Measurements from ENCODE around the gene DMBX1.

The DMBX1 gene

DNA sequence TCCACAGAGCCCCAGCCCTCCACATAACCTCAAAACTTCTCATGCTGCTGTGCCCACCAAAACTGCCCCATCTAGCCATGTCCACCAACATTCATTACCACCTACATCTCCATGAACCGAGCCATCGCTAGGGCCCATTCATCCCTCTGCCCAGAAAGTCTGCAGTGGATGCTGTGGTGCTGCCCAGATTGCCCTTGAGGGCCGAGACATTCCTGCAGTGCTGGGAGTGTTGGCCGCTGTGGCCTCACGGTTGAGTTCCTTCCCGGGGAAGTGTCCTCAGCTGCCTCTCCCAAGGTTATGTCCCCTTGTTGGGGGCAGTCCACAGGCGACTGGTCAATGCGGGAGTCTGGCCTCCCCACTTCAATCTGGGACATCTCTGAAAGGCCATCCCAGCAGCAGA lies 30.3 kb upstream of the DMBX1 start:
- DNase-seq (ENCODE audit: low spot score) = no peak
- FAIRE-seq = no peak

DNA sequence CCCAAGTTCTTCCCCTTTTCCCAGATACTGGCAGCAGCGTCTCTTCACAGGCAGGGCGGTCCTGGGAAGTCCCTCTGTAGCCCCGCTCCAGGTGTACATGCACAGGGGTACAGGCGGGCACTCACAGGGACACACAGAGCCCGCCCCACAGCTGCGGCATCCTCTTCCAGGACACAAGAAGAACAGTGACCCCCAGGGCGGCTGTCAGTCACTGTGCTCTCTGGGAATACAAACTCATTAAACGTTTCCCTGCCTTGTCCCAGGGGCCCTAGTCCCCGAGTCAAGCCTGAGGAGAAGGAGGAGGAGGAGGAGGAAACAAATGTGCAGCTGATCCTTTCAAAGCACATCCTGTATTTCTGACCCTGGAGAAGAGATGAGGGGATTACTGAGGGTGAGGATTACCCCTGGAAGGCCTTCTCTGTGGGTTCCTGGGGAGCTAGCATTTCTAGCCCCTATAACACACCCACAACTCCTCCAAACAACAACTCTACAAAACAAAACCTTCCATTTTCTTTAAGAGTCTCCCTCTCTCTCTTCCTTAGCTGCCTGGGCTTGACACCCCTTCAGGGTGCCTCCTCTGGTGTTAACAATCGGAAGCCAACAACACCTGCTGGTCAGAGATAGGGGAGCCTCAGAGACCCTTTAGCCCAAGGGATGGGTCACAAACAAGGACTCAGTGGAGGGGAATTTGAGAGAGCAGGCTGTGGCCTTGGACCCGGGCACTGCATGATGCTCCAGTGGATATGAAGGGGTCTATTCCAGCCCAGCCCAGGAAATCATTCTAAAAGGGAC lies 28.4 kb upstream of the DMBX1 start:
- FAIRE-seq = no peak
- no peak for DNase-seq (ENCODE audit: low spot score)

DNA sequence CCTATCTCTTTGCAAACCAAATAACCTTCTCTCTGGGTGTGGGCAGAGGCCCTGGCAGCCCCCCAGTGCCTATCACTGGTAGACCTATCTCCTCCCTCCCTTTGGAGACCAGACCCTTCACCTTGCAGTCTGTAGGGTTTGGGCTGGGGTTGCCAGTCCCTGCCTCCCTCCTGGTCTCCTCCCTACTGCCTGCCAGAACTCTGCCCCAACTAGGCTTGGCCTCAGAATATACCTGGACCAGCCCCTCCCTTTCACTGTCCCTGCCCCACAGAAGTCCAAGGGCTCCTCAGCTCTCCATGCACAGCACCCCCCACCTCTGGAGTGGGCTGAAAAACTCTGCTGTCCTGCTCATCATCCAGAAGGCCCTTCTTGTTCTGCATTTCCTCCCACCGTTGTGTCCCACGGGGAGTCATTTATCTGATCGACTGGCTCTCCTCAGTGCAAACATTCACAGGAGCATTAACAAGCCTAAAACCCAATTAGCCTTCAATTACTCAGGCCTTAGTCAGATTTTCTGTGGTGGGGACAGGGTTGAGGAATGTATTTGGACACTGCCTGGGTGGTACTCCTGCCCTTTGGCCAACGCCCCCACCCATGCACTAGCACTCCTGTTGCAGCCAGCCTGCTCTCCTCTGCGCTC lies 27.7 kb upstream of the DMBX1 start:
- FAIRE-seq = no peak
- DNase-seq (ENCODE audit: low spot score) = no peak

DNA sequence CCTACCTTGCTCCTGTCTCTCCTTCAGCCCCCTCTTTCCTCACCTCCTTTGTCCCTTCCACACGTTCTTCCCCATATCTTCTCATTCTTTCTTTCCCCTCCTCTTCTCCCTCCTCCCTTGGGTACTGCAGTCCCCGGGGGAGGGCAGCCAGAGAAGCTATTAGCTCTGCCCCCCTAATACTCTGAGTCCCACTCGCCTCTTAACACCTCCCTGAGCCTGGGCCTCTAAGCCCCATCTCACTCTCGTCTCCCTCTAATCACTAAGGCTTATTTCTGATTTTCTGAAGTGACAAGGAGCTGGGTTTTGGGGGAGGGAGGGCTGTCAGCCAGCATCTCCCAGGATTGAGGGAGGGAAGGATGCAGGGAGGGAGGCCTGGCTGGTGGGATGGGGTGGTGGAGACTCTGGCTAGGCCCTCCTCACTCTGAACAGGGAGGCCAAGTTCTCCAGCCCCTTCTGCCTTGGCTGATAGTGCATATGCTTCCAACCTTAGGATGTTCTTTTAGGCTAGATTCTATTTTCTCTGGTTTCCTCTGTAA lies 25.6 kb upstream of the DMBX1 start:
- no peak for DNase-seq (ENCODE audit: low spot score)
- no peak for FAIRE-seq

DNA sequence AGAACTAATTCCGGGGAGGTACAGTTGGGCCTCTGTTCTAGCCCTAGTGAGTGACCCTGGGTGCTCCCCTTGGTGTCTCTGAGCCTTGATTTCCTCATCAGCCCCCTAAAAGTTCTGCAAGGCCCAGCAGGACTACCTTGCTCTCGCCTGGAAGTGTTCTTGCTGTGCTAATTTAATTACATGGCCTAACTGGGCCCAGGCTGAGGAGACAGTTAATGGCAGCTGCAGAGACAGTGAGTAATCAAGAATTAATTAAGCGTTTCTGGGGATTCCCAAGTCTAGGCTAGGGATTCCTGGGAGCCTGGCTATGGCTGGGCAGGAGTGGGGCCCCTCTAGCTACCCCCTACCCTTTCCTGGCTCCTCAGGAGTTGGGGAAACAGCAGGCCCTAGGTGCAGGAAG lies 24.7 kb upstream of the DMBX1 start:
- DNase-seq (ENCODE audit: low spot score) = no peak
- FAIRE-seq = no peak

DNA sequence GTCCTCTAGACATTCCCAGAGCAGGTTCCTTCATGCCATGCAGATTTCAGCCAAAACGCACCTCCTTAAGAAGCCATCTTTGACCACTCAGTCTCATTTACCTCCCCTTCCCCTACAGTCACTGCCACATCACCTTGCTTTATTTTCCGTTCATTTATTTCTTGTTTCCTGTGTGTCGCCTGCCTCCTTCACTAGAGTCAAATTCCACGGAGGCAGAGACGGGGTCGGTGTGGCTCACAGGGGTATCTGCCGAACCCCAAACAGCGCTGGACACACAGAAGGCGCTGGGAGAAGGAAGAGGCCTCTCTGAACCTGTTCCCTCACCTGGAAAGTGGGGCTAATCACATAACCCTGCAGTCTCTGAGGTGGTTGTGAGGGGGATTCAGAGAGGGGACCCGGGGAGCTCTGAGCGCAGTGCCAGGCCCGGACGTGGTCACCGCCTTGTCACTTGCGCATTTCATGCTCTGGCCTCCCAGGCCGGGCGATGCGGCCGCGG lies 23.6 kb upstream of the DMBX1 start:
- DNase-seq (ENCODE audit: low spot score) = no peak
- no peak for FAIRE-seq

DNA sequence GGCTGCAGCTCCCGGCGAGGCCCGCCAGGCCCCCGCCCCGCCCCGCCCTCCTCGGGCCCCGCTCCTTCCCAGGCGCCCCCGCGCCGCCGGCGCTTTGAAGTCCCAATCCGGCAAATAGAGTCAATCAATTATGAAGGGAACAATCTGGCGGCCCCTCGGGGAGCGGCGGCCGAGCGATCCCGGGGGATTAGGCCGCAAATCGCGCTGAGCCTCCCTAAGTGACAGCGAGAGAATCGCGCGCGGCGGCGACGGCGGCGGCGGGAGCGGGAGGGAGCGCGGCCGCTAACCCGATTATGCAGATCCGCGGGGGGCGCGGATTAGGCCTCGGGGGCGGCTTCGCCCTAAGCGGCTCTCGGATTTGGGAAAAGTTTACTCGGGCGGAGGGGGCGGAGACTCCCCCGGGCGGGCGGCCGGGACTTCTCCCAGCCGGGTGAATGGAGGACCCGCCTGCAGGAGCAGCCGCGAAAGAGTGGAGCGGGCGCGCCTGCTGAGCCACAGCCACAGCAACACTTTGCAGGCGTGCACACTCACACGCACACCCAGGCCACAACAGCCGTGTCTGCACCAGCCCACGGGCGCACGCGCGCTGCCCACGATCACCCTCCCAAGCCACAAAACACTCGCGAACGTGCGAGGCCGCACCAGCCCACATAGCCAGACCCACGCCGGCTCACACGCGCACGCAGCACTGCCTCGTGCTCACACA lies 23.0 kb upstream of the DMBX1 start:
- no peak for FAIRE-seq
- no peak for DNase-seq (ENCODE audit: low spot score)

DNA sequence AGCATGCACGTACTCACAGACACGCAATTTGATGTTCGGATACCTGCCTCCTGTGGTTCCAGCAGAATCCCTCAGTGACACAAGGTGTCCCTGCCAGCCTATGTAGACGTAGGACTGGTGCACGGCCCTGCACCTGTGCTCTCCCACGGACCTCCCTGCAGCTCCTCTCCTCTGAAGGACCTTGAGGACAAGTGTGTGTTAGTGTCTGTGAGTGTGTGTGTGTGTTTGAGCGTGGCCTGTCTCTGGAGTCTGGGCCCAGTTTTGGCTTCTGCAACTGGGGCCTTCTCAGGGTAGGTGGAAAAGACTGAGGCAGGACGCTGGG lies 22.5 kb upstream of the DMBX1 start:
- no peak for FAIRE-seq
- no peak for DNase-seq (ENCODE audit: low spot score)

DNA sequence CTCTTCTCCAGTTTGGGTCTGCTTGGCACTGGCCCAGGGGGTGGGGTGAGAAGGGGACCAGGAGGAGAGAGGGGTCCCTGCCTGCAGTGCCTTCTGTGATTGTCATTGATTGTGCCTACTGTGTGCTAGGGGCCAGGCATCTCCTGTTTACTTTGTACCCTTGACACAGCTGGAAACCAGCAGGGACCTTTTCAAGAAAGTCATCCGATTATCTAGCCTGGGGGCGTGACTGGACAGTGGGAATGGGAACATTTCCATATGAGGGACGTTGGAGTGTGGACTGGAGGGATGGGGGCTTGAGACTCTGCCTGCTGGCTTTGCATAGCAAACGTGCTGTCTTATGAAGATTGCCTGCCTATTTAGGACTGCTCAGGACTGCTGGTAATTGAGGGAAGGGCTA lies 19.8 kb upstream of the DMBX1 start:
- DNase-seq (ENCODE audit: low spot score) (no peak), FAIRE-seq (no peak)

DNA sequence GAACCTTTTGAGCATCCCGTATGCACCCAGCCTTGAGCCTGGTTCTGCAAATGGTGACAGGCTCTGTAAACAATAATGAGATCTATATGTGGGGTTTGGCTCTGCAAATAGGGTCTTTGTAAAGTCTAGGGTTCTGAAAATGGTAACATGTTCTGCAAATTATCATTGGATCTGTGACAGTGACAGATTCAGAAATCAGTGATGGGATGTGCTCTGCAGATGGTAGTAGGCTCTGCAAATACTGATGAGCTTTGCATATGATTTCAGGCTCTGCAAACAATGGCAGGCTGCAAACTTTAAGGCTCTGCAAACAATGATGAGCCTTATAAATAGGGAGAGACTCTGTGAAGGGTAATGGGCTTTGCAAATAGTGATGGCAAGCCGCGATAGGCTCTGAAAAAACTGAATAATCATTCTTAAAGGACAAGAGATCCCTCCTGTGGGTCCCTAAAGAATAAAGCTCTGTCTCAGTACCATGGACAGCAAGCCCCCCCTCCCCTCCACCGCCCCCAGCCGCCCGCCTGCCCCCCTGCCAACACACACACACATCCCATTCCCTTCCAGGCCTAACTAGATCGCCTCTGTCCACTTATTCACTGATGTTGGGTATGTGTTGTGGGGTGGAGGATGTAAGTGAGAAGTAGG lies 17.7 kb upstream of the DMBX1 start:
- FAIRE-seq (no peak), DNase-seq (ENCODE audit: low spot score) (no peak)

DNA sequence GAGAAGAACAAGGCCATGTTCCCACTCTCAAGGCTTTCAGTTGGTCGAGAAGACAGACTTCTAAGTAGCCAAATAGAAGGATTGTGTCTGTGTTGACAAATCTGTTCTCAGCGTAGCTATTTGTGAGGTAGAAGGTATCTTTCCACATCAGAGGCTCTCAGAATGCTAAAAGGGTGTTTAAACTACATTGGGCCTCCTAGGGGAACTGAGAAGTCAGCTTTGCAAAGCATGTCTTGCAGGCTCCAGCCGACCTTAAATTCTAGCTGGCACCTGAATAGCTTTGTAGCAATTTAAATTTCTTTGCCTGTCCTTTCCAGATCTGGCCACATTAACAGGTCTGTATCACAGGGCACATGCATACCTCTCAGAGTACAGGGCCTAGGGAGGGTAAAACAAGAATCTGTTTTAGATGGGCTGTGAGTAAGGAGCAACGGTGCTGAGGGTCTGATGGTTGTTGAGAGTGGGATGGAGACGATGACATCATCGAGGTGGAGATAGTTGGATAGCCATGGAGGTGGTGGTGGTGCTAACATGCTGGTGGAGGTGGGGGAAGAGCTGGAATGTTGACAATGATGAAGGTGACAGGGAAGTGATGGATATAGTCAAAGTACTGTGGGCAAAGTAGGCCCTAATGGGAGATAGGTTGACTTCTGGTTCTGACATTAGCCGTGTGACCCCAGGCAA lies 17.0 kb upstream of the DMBX1 start:
- DNase-seq (ENCODE audit: low spot score) = no peak
- no peak for FAIRE-seq

DNA sequence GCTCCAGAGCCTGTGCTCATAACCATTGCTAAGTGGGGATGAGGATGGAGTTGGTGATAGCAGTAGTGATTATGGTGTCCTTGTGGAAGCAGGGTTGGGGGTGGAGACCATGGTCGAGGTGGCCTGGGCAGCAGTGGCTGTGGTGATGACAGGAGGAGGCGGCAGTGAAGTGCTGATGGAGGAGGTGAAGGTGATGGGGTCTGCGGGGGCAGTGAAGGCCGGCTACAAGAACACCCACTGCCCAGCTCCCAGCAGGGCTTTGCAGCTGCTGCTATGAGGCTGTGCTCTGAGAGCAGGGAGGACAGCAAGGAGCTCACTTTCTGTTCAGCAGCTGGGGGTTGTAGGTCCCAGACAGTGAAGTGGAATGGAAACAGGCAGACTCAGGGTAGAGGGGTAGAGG lies 15.6 kb upstream of the DMBX1 start:
- no peak for DNase-seq (ENCODE audit: low spot score)
- FAIRE-seq = no peak

DNA sequence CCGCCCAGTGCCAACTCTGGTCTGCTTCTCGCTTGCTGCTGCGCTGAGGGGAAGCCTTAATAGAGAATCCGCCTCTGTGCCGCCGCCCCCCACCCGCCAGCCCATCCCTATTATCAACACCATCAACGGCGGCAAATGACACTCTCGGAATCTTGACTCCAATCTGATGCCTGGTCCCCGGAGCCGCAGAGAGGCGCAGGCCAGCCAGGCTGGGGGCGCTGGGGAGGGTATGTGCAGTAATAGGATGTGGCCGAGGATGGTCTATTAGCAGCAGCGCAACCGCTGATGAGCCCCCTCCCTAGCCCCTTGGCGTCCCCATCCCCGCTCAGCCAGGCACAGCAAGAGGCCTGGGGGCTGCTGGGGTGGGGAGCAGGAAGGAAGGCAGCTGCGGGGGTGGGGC lies 15.1 kb upstream of the DMBX1 start:
- no peak for DNase-seq (ENCODE audit: low spot score)
- FAIRE-seq = no peak

DNA sequence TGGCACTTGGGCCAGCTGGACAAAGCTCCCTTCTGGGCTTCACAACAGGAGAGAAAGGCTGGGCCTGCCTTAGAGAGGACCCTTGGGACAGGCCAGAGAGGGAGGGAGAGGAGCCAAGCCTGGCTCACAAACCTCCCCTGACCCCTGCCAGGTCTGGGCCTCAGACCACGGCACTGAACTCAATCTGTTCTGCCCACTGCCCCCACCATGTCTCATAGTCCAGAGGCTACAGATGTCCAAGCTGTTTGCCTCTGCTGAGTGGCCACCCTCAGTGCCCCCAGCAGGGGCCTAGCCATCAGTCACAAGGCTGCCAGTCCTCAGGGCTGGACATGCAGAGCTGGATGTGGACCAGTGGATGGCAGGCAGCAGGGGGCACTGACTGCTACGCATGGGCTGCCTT lies 13.0 kb upstream of the DMBX1 start:
- FAIRE-seq = no peak
- DNase-seq (ENCODE audit: low spot score) = no peak

DNA sequence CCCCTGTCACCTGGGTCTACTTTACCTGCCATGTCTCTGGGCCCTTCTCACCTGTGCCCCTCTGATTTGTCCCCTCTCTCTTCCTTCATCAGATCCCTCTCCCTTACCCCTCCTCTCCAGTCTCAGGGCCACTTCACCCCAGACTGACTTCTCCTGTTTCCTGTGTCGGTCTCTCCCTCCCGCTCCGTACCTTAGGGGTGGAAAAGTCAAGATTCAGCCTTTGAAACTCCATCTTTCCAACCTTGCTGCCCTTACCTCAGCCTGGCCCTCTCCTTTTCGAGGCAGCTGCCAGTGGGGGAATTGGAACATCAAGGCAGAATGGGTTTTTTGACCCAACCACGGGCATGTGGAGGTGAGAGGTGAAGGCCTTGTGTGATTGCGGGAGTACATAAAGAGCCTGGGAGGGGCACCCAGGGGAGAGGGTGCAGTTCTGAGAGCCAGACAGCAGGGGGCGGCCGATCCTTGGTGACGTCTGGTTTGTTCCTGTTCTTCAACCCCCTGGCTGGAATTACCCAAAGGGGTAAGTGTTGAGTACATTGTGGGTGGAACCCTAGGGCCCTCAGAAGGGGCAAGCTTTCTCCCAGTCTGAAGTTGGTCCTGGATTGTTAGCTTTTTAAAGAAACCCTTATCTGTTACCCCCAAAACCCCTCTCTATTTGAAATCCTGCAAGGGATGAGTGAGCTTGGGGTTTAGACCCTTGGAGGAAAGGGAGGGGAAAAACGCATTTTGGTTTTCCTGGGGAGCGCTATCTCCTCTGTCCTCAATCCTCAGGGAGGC lies 12.3 kb upstream of the DMBX1 start:
- FAIRE-seq (no peak), DNase-seq (ENCODE audit: low spot score) (peak; percentile 55)

DNA sequence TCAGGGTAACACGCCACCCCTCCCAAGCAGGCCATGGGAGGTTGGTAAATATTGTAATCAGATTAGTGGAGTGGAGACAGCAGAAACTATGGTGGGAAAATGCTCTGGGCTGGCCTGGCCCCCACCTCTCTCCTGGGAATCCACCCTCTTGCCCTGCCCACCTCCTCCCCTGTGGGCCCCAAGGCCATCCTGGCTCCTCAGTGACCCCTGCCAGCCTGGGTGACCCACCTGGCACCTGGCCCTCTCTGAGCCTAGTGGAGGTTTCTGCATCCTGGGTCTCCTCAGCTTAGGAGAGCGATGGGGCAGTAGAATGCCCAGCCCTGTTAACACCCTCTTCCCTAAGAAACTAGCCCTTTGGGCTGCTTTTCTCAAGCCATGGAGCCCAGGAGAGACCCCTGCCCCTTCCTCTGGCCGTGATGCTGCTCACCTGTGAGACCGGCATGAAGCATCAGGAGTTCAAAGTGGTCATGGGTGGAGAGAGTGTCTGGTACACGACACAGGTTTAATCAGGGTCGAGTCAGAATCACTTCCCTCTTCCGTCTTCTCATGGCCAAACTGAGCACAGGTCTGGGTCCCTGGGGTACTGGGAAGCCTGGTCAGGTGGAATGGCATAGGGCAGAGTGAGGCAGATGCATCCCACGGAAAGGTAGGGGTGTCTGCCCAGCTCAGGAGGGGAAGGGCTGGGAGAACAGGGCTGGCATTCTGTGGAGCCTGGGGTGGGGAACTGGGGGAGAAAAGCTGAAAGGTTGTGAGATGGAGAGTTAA lies 10.7 kb upstream of the DMBX1 start:
- FAIRE-seq = no peak

DNA sequence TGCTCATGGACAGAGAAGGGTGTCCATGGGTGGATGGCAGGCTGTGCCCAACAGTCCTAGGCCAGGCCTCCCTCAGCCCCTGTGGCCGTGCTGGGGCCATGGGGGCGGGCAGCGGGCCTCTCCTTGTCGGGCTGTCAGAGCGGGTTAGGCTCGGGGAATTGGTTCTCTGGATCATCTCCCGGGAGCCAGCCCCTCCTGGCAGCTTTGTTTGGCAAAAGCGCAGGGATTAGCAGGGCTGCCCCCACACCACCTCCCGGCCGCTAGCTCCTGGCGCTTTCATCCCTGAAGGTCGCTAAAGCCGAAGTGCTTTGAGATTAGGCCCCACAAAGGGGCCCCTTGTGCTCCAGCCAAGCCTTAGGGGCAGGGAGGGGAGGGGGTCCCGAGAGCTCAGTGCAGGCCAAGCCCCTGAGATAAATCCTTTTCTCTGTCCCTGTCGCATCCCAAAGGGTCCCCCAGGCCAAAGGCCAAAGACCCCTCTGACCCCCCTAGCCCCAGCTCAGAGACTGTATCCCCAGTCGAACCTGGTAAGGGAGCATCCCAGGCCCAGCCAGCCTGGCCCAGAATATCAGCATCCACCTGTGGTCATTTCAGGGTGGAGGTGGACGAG lies 9.8 kb upstream of the DMBX1 start:
- no peak for DNase-seq (ENCODE audit: low spot score)

More for the DNA sequence above, 10.7 kb upstream of the DMBX1 start:
- DNase-seq (ENCODE audit: low spot score) = no peak

DNA sequence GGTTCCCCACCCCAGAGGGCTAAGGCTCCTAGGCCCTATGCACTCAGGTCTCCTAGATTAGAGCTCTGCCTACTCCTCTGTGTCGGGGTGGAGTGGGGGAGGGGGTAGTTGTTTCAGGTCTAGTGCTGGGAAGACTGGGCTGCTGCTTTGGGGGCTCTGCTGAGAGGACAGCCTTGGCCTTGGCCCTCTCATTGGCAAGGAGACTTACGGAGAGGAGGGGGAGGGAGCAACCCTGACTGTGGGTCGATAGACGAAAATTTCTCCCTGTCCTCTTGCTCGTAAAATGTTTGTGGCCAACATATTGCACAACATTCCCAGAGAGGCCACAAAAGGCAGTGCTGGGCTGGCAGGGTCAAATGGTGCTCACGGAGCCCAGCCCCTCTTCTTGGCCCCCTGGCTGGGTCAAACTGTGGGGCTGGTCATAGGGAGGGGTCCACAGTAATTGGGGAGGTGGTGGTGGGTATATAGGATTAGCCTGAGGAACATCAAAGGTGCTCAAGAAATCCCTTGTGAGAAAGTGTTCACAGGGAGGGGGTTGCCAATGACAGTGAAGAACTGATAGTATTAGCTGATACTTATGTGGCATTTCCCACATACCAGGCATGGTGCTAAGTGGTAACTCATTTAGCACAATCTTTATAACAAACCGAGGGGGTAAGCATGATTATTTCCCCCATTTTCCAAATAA lies 8.5 kb upstream of the DMBX1 start:
- DNase-seq (ENCODE audit: low spot score) (no peak), FAIRE-seq (no peak)

More for the DNA sequence above, 9.8 kb upstream of the DMBX1 start:
- no peak for FAIRE-seq

DNA sequence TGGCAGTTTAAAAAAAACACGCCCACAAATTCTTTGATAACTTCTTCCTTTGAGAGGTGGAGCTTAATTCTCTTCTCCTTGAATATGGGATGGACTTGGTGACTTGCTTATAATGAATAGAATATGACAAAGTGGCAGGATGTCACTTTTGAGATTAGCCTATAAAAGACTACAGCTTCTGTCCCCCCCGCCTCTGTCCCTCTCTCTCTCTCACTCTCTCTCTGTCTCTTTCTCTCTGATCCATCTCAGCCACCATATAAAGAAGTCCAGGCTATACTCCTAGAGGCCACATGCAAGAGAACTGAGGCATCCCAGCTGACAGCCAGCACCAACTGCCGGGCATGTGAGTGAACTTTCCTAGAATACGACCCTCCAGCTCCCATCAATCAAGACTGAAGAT lies 7.7 kb upstream of the DMBX1 start:
- FAIRE-seq (no peak), DNase-seq (ENCODE audit: low spot score) (no peak)

Measured in RCC 7860 (cell line).